Measurements from ENCODE around the gene SNRNP48. TPM values are rescaled to one million over a fixed set of nuclear protein-coding genes. Genes with fewer than 3 reads are reported as not detected.

The SNRNP48 gene
- total and polyA plus RNA-seq, 10 of the 15 experiments (the other 5 are each of a cell fraction or from before 2014, with no cell fraction given) = 3.2 to 14.4 (median 8.9) TPM

DNA sequence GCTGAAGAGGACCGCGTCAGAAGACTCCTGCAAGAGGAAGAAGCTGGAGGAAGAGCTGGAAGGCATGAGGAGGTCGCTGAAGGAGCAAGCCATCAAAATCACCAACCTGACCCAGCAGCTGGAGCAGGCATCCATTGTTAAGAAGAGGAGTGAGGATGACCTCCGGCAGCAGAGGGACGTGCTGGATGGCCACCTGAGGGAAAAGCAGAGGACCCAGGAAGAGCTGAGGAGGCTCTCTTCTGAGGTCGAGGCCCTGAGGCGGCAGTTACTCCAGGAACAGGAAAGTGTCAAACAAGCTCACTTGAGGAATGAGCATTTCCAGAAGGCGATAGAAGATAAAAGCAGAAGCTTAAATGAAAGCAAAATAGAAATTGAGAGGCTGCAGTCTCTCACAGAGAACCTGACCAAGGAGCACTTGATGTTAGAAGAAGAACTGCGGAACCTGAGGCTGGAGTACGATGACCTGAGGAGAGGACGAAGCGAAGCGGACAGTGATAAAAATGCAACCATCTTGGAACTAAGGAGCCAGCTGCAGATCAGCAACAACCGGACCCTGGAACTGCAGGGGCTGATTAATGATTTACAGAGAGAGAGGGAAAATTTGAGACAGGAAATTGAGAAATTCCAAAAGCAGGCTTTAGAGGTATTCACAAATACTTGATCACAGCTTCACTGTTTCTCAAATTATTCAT is 8.9 kb upstream of the SNRNP48 start (continued):
- TF ChIP-seq, protein P1, sequence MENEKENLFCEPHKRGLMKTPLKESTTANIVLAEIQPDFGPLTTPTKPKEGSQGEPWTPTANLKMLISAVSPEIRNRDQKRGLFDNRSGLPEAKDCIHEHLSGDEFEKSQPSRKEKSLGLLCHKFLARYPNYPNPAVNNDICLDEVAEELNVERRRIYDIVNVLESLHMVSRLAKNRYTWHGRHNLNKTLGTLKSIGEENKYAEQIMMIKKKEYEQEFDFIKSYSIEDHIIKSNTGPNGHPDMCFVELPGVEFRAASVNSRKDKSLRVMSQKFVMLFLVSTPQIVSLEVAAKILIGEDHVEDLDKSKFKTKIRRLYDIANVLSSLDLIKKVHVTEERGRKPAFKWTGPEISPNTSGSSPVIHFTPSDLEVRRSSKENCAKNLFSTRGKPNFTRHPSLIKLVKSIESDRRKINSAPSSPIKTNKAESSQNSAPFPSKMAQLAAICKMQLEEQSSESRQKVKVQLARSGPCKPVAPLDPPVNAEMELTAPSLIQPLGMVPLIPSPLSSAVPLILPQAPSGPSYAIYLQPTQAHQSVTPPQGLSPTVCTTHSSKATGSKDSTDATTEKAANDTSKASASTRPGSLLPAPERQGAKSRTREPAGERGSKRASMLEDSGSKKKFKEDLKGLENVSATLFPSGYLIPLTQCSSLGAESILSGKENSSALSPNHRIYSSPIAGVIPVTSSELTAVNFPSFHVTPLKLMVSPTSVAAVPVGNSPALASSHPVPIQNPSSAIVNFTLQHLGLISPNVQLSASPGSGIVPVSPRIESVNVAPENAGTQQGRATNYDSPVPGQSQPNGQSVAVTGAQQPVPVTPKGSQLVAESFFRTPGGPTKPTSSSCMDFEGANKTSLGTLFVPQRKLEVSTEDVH (IDR thresholded peaks at IDR 0.05; ENCODE audit: low read depth, partially characterized antibody) = no peak

DNA sequence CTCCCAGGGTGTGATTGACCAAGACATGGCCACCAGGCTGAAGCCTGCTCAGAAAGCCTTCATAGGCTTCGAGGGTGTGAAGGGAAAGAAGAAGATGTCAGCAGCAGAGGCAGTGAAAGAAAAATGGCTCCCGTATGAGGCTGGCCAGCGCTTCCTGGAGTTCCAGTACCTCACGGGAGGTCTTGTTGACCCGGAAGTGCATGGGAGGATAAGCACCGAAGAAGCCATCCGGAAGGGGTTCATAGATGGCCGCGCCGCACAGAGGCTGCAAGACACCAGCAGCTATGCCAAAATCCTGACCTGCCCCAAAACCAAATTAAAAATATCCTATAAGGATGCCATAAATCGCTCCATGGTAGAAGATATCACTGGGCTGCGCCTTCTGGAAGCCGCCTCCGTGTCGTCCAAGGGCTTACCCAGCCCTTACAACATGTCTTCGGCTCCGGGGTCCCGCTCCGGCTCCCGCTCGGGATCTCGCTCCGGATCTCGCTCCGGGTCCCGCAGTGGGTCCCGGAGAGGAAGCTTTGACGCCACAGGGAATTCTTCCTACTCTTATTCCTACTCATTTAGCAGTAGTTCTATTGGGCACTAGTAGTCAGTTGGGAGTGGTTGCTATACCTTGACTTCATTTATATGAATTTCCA is 4.6 kb upstream of the SNRNP48 start:
- Histone ChIP-seq H2AFZ (ENCODE audit: control insufficient read depth, low read depth, low read length) (no peak overlapping the region), H3K27me3 (replicated peaks in 1 of 2; ENCODE audit: control insufficient read depth in 2 of 2, insufficient read depth in 2 of 2, low read length in 1 of 2) (no peaks in the 10 kb centered on the region; a peak in 1 of 4 replicates), H3K4me1 (ENCODE audit: control insufficient read depth, insufficient read depth, low read length) (no peaks in the 10 kb centered on the region), H3K36me3 (ENCODE audit: control insufficient read depth in 2 of 2, insufficient read depth in 2 of 2, low read length in 1 of 2) (no peaks in the 10 kb centered on the region), H3K9ac (ENCODE audit: control insufficient read depth, insufficient read depth, low read length) (no peak overlapping the region), H3K9me3 (replicated peaks; ENCODE audit: control insufficient read depth, insufficient read depth, low read length) (no peaks in the 10 kb centered on the region), H3K27ac (ENCODE audit: control insufficient read depth, insufficient read depth) (no peak overlapping the region), H4K20me1 (ENCODE audit: control insufficient read depth, insufficient read depth) (no peaks in the 10 kb centered on the region), H3K4me3 (no peak overlapping the region), H3K4me2 (ENCODE audit: control insufficient read depth, insufficient read depth) (no peak overlapping the region), H3K79me2 (ENCODE audit: control insufficient read depth, insufficient read depth, low read length) (peaks cover 6% of the 10 kb centered on the region)
- in situ Hi-C loops (cut with MboI) (no loop called here), intact Hi-C loops (cut with micrococcal nuclease; ENCODE audit: unreplicated experiment) (no loop called here)
- ChIA-PET RAD21 (ENCODE audit: unreplicated experiment) (no interaction called here), SMC1A (ENCODE audit: uncharacterized antibody, unreplicated experiment) (no interaction called here), CTCF (no interaction called here), POLR2A (no interaction called here)
- no peak for FAIRE-seq
- no peak for DNase-seq (ENCODE audit: low read depth, low spot score)
- ATAC-seq = no peak
- no TSS peak for BruUV-seq (replicated peaks)
- 76% methylated on average over 27 of the region's 28 CpGs for WGBS (ENCODE audit: insufficient coverage, insufficient replicate concordance, low lambda C conversion rate, missing lambda C conversion rate)
- TF ChIP-seq, protein P2, sequence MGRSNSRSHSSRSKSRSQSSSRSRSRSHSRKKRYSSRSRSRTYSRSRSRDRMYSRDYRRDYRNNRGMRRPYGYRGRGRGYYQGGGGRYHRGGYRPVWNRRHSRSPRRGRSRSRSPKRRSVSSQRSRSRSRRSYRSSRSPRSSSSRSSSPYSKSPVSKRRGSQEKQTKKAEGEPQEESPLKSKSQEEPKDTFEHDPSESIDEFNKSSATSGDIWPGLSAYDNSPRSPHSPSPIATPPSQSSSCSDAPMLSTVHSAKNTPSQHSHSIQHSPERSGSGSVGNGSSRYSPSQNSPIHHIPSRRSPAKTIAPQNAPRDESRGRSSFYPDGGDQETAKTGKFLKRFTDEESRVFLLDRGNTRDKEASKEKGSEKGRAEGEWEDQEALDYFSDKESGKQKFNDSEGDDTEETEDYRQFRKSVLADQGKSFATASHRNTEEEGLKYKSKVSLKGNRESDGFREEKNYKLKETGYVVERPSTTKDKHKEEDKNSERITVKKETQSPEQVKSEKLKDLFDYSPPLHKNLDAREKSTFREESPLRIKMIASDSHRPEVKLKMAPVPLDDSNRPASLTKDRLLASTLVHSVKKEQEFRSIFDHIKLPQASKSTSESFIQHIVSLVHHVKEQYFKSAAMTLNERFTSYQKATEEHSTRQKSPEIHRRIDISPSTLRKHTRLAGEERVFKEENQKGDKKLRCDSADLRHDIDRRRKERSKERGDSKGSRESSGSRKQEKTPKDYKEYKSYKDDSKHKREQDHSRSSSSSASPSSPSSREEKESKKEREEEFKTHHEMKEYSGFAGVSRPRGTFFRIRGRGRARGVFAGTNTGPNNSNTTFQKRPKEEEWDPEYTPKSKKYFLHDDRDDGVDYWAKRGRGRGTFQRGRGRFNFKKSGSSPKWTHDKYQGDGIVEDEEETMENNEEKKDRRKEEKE (IDR thresholded peaks at IDR 0.05) = no peak
- TF ChIP-seq CHD4 (IDR thresholded peaks at IDR 0.05) (no peak), EZH2 (IDR thresholded peaks at IDR 0.05; ENCODE audit: borderline replicate concordance, control insufficient read depth, low read depth, low read length) (no peak), SP1 (IDR thresholded peaks at IDR 0.05; ENCODE audit: low read depth, low read length) (no peak), NFXL1 (IDR thresholded peaks at IDR 0.05; ENCODE audit: borderline replicate concordance) (no peak), EP300 (IDR thresholded peaks at IDR 0.05; ENCODE audit: borderline replicate concordance in 1 of 2, control insufficient read depth in 1 of 2, low read depth in 2 of 2, low read length in 2 of 2) (no peak)
- TF ChIP-seq, protein P3, sequence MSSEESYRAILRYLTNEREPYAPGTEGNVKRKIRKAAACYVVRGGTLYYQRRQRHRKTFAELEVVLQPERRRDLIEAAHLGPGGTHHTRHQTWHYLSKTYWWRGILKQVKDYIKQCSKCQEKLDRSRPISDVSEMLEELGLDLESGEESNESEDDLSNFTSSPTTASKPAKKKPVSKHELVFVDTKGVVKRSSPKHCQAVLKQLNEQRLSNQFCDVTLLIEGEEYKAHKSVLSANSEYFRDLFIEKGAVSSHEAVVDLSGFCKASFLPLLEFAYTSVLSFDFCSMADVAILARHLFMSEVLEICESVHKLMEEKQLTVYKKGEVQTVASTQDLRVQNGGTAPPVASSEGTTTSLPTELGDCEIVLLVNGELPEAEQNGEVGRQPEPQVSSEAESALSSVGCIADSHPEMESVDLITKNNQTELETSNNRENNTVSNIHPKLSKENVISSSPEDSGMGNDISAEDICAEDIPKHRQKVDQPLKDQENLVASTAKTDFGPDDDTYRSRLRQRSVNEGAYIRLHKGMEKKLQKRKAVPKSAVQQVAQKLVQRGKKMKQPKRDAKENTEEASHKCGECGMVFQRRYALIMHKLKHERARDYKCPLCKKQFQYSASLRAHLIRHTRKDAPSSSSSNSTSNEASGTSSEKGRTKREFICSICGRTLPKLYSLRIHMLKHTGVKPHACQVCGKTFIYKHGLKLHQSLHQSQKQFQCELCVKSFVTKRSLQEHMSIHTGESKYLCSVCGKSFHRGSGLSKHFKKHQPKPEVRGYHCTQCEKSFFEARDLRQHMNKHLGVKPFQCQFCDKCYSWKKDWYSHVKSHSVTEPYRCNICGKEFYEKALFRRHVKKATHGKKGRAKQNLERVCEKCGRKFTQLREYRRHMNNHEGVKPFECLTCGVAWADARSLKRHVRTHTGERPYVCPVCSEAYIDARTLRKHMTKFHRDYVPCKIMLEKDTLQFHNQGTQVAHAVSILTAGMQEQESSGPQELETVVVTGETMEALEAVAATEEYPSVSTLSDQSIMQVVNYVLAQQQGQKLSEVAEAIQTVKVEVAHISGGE (CRISPR knock-in tag; IDR thresholded peaks at IDR 0.05) = no peak
- TF ChIP-seq, protein P4, sequence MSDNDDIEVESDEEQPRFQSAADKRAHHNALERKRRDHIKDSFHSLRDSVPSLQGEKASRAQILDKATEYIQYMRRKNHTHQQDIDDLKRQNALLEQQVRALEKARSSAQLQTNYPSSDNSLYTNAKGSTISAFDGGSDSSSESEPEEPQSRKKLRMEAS (IDR thresholded peaks at IDR 0.05; ENCODE audit: low read depth, low read length) = no peak
